NCI-H2107 treated with DMSO at 0.1 percent for 48 hours (cell line): ENCODE data around the gene TTC33.
"Not testable (repeated sequence)": the region's sequence is repeated elsewhere in the genome, so short reads cannot be mapped to it uniquely, and the experiment has no call there.

Source experiments
- DNase-seq: peaks from one replicate; lab custom pipeline; 2025; ENCODE audit not compliant: unreplicated experiment; lab: John Stamatoyannopoulos, UW

Gene TTC33

DNA sequence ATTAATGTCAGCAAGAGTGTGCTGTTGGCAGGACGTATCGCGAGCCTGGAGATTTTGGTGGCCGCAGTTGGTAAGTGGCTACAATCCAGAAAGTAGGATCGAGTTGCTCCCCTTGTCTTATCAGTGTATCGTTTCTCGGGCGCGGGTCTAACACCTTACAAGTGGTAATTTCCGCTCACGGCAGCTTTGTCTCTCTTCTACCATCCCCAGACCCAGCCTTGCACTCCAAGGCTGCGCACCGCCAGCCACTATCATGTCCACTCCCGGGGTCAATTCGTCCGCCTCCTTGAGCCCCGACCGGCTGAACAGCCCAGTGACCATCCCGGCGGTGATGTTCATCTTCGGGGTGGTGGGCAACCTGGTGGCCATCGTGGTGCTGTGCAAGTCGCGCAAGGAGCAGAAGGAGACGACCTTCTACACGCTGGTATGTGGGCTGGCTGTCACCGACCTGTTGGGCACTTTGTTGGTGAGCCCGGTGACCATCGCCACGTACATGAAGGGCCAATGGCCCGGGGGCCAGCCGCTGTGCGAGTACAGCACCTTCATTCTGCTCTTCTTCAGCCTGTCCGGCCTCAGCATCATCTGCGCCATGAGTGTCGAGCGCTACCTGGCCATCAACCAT lies 74.9 kb downstream of the TTC33 start:
- DNase-seq, result no peak

DNA sequence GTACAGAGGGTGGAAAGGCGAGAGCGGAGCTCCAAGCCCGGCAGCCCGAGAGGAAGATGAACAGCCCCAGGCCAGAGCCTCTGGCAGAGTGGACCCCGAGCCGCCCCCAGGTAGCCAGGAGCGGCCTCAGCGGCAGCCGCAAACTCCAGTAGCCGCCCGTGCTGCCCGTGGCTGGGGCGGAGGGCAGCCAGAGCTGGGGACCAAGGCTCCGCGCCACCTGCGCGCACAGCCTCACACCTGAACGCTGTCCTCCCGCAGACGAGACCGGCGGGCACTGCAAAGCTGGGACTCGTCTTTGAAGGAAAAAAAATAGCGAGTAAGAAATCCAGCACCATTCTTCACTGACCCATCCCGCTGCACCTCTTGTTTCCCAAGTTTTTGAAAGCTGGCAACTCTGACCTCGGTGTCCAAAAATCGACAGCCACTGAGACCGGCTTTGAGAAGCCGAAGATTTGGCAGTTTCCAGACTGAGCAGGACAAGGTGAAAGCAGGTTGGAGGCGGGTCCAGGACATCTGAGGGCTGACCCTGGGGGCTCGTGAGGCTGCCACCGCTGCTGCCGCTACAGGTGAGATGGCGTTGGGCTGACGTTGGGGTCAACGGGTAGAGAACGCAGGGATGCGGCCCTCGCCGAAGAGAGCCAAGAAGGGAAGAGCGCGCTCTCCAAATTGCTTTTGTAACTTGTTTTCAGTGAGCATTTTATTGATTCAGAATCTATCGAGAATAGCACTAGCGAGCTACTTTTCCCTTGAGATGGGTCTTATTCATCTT lies 75.7 kb downstream of the TTC33 start, which contains the start of gene PTGER4:
TSS of gene PTGER4 (plus strand) at position 3 of the 769 bp plus-strand sequence. CDS start 1,079 bp downstream, outside the sequence.
- no peak for DNase-seq

DNA sequence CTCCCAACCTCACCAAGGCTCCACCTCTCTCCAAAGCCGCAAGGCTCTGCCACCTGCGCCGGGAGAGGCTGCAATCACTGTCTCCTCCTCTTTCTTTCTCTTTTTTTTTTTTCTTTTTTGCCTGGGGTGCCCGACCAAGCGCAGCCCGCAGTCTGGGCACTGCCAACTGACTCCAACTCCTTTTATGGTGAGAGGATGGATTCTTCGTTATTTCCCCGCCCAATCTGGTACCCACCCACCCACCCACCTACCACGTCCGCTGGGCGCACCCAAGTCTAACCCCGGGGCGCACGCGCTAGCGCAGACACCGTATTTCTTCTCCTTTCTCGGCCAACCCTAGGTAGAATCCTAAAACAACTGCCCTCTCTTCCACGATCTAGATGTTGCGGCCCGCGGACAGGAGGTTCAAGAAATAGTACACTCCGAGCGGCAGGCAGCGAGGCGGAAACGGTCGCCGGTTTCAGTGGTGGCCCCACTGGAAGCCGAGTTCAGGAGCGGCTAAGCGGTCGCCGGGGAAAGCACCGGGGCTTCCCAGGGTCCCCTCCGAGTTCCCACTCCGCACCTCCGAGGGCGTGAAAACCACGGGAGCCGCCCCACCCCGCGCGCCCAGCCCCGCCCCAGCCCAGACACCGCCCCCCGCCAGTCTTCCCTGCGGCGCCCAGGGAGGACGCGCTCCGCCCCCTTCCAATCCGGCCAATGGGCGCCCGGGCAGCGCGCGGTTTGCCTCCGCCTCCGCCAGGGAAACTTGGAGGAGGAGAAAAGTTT lies 76.4 kb downstream of the TTC33 start:
- peak; percentile 48 for DNase-seq

DNA sequence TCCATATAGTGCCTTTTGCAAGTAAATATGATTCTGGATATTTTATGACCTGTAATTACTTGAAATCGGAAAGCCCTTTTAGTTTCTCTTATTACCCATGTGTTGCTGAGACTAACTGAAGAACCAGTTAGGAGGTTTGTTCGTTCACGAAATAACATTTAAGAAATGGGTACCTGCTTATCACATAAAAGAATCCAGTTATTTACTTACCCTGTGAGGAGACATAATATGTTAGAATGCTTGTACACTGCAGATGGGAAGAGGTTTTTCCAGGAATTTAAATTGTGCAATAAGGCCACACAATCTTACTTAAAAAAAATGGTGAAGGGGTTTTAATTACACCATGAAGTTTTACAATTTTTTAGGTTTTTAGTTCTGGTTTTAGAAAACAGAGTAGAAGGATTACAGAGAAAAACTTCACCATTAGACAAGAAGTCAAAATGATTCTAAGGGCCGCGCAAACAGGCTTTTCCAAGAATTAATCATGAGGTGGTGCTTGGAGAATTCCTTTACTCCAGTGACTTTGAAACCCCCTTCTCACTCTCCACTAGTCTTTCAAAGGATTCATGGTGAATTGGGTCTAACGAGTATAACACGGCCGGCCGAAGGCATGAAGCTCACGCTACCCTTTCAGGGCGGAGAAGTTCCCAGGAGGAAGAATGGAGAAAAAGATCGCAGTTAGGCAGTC lies 77.2 kb downstream of the TTC33 start:
- no peak for DNase-seq

DNA sequence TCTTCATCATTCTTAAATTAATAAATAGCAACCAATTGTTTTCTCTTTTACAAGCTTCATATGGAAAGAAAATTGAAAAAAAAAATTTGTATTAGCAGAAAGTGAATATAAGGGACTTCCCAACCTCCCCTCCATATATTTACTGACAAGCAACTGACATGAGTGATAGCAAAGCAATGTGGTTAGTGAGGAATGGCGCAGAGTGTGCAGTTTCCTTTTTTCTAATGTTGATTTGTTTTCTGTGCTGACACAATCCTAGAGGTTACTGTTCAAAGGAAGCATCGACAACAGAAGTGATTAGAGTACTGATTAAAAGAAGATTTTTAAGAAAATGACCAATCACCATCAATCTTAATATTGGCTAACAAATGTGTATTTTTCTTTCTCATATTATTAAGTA lies 77.7 kb downstream of the TTC33 start:
- DNase-seq, result no peak

DNA sequence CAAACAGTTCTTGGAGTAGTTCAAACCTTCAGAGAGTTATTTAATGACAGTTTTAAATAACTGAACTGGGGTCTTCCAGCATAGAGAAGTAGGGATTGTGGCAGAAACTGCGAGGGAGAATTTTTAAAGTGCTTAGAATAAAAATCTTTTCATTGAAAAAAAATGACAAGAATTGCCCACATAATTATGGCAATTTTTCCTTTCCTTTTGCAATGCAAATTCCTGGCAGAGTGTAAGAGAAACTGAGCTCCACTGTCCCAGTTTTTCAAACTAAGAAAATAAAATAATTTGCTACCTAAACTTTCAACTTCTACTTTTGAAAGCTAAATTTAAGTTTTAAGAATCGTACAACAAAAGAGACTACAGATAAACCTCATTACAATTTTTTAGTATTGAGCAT lies 78.3 kb downstream of the TTC33 start:
- DNase-seq, result no peak

DNA sequence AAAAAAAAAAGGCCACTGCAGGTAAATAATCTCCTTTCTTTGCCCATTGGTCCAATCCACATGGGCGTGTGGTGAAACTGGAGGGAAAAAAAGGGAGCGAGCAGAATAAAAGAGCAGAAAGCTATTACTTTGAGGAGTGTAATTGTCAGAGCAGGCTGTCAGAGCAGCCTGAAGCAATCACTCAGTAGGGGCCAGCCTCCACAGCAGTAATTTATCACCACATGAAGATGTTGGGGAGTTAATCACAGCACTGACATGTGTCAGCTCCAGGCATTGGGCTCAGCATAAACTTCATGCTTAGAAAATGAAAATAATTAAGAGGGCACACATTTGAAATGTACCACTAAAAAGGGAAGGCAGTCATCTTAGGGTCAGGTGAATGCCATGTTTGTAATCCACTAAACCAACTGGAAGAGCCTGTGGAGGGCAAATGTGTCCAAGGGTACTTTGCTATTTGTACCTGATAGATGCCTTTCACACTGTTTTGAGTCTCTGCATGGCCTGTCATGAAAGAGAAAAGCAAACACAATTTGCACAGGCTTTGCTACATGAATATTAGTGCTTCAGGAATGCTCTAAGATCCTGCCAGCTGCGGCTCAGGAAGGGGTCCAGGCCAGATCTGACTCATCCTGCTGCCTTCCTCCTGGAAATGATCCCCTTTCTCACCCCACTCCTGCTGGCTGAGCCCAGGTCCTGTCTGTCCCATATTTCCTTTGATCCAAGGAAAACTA lies 79.0 kb downstream of the TTC33 start:
- DNase-seq, result no peak

DNA sequence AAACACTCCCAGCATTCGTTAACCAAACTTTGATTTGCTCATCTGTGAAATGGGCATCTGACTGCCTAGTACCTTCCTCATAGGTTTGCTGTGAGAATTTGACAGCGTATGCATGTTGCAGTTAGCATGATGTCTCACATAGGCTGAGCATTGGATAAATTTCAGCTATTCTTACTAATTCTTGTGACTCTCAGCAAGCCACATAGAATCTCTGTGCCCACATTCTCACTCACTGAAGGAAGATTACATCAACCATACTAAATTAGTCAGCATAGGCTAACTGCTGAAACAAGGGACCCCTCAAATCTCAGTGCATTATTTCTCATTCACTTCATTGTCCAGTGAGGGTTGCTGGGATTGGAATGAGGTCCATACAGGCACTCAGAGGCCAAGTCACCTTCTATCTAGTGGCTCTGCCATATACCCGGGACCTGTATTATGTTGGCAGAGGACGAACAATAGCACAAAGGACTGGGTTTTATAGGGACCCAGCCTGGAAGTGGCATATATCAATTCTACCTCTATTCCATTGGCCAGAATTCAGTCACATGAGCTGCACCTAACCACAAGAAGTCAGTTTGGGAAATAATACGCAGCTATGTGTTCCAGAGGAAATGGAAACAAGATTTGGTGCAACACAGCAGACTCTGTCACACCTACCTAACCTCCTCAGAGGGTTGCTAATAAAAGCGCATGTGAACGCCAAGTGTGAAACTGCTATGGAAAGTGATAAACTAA lies 80.2 kb downstream of the TTC33 start:
- no peak for DNase-seq

DNA sequence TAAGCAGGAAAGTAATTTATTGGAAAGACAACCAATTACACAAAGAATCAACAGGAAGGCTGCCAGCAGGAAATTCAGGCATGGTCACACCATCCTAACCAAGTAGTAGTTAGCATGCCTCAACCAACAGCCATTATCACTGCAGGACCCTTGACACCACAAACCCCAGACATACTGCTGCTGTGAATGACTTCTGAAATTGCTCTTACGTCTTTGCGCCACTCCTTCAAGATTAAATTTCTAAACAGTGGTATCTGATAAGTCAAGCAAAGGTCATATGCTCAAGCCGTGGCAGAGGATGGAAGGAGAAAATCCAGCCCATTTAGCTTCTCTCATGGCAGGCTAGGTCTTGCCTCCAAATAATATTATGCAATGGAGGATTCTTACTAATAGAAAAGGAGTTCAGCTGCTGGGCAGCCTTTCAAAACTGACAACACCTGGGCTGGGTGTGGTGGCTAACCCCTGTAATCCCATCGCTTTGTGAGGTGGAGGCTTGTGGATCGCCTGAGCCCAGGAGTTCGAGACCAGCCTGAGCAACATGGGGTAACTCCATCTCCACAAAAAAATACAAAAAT lies 81.0 kb downstream of the TTC33 start:
- no peak for DNase-seq

DNA sequence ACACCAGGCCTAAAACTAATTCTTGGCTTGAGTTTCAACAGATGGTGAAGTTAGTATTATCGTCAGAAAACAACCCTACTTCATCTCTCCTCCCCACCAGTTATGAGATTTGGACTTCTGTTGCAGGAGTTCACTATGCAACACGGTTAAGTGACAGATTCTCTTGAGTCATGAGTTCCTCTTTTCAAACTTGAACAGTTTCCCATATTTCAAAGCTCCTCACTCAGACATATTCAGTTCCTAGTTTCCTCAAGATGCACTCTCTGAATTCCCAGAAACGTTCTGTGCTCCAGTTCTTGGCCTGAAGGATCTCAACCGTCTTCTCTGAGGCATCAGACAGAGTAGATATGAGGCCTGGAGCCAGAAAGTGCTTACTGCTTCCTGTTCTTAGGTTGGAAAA lies 83.3 kb downstream of the TTC33 start:
- DNase-seq, result no peak

DNA sequence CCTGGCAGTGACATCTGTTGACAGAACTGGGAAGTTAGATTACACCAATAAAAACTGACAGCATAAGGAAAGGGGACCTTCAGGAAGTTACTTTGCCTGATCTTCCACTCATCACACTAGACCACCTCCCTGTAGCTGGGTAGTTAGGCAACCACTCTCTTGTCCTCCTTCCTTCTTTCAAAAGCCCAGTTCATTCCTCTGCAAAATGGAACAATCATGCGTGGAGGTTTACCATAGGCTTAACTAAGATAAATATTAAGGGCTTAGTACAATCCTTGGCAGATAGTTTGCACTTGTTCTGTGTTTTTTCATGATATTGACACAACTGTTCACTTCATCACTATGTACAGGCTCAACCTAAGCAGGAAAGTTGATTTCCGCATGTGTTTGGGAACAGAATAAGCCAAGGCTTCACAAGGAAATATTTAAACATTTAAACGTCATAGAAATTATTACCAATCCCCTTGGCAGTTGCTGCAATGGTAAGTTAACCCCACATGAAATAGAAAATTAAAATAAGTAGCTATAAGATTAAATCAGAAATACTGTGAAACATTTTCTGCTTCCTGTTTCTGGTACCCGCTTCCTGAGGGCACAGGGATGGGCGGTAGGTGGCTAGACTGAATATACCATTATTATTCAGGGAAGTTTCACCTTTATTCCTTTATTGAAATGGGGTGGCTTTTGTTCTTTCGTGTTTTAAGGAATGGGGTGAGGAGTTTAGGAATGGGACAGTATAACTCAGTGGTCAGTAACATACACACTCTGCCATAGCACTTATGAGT lies 86.0 kb downstream of the TTC33 start:
- no peak for DNase-seq

DNA sequence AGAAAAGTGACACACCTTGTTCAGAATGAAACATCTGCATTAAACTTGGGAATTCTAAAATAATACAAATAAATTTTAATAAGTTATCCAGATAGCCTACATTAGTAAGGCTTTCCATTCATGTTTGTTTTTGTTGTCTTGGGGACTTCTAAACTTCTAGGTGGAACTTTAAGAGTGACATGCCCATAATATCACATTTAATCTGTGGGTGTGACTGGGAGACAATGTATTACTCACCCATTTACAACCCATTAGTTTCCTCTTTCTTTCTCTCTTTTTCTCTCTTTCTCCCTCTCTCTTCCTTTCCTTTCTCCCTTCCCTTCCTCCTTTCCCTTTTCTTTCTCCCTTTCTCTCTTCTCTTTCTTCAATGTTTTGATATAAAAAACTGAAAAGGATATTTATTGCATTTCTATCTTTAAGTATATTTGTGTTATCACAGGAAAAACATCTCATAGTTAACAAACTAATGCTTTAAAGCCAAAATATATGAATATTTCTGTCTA lies 88.5 kb downstream of the TTC33 start:
- DNase-seq, result no peak

DNA sequence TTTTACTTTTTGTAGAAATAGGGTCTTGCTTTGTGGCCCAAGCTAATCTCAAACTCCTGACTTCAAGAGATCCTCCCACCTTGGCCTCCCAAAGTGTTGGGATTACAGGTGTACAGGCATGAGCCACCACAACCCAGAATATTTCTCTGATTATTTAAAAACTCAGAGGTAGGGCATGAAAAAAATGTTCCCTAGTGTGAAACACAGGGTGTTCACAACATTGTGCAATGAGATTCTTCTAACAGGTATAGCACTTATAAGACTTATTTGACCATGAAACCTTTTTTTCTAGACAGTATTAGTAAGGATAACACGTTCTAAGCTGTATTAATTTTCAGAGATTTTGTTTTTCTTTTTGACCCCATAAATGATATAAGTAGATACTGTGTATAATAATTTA lies 89.1 kb downstream of the TTC33 start:
- DNase-seq, result no peak

DNA sequence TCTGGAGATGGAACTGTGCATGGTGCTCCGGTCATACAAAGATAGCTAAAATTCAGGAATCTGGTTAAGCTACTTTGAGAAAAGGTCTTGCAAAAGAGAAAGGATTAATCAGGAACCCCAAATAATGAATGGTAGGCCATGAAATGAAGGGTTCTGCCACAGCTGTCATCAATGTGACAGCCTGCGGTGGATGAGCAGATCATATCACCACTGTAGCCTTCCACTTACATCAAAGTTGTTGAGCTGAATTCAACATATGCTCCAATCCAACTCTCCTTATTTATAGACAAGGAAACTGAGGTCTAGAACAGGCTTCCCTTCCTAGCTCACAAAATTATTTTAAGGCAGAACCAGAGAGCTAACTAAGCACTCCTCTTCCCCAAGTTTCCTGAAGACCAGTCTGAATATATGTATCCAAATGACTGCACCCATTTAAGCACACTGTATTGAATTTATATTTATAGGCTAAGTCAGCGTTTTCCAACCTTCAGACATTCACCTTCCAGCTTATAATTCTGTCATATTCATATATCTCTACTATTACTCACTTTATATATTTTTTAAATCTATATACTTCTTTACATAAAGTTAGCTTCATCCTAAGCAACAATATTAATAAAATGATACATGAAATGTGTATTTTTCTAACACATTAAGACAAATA lies 90.0 kb downstream of the TTC33 start:
- DNase-seq, result no peak

DNA sequence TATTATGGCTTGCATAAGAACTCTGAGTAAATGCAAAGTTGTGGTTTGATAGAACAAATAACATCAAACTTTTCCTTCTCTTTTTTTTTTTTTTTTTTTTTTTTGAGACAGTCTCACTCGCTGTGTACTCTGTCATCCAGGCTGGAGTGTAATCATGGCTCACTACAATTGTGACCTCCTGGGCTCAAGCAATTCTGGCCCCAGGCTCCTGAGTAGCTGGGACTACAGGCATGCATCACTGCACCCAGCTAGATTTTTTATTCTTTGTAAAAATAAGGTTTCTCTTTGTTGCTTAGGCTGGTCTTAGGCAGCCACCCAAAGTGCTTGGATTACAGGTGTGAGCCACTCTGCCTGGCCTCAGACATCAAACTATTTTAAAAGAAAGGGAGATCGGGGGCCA lies 95.0 kb downstream of the TTC33 start:
- no peak for DNase-seq

DNA sequence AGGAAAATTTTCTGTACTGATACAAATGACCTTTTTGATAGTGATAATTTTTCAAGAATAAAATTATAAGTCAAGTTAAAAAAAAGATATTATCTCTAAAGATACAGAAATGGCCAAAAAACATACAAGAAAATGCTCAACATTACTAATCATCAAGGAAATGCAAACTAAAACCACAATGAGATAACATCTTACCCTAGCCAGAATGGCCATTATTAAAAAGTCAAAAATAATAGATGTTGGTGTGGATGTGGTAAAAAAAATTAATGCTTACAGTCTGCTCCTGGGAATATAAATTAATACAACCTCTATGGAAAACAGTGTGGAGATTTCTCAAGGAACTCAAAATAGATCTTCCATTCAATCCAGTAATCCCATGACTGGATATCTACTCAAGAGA lies 99.0 kb downstream of the TTC33 start:
- no peak for DNase-seq

DNA sequence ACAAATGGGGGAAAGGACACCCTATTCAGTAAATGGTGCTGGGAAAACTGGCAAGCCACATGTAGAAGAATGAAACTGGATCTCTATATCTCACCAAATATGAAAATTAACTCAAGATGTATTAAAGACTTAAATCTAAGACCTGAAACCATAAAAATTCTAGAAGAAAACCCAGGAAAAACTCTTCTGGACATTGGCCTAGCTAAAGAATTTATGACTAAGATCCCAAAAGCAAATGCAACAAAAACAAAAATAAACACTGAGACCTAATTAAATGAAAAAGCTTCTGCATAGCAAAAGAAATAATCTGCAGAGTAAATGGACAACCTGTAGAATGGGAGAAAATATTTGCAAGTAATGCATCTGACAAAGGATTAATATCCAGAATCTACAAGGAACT lies 99.7 kb downstream of the TTC33 start:
- DNase-seq, result not testable (repeated sequence)

DNA sequence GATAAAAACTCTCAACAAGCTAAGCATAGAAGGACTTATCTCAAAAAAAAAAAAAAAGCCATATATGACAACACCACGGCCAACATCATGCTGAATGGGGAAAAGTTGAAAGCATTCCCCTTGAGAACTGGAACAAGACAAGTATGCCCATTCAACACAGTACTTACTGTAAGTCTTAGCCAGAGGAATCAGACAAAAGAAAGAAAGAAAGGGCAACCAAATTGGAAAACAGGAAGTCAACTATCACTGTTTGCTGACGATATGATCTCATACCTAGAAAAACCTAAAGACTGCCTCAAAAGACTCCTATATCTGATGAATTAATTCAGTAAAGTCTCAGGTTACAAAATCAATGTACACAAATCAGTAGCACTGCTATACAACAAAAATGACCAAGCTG lies 100.6 kb downstream of the TTC33 start:
- DNase-seq, result no peak
